A549 (cell line): ENCODE data around the gene LMBR1. TPM values are rescaled to one million over a fixed set of nuclear protein-coding genes. Genes with fewer than 3 reads are reported as not detected.
"Not testable (repeated sequence)": the region's sequence is repeated elsewhere in the genome, so short reads cannot be mapped to it uniquely, and the experiment has no call there.

ENCODE experiments used
- ATAC-seq, 2 experiments: fragments of 200-7000 bp in 1 of 2; fragments of >200 bp in 1 of 2; cut with Nextera tagmentation in 1 of 2; cut with Tn5 transposase in 1 of 2; 3 replicates each; pipeline versions ENCODE4 v1.8.0 to v1.9.1; 2018 to 2020; ENCODE audit warnings: mild to moderate bottlenecking in 1 of 2, moderate library complexity in 1 of 2
- CTCF ChIA-PET: fragments of 300-600 bp; sonication (Branson Sonifier 250); formaldehyde crosslinking; extraction: SDS; loops from one replicate; lab custom pipeline; 2021; ENCODE audit warnings: antibody characterized with exemption, inconsistent platforms; lab: Yijun Ruan, JAX
- POLR2A ChIA-PET: fragments of 350-600 bp; formaldehyde crosslinking; extraction: SDS; loops from one replicate; lab custom pipeline; 2021; ENCODE audit warnings: antibody characterized with exemption, inconsistent platforms; lab: Yijun Ruan, JAX
- DNase-seq, 2 experiments: peaks; one replicate each; pipeline versions ENCODE4 v3.0.0 to v3.0.0-alpha.2; 2011 to 2016; ENCODE audit warnings: low read depth in 1 of 2, low spot score in 1 of 2
- FAIRE-seq: peaks from 2 replicates; lab custom pipeline; 2011; peaks lifted over from hg19 to GRCh38; lab: Jason Lieb, UNC
- H3K27ac ChIP-seq, 2 experiments: fragments of >200 bp; sonication (Bioruptor Twin); formaldehyde crosslinking; 3 replicates each; pipeline ENCODE4 v1.5.1; 2016 to 2017
- H3K4me1 ChIP-seq: fragments of >200 bp; sonication (Bioruptor Twin); formaldehyde crosslinking; 3 replicates; pipeline ENCODE4 v1.6.1; 2016
- H3K4me2 ChIP-seq: fragments of >200 bp; sonication (Bioruptor Twin); formaldehyde crosslinking; 3 replicates; pipeline ENCODE4 v1.6.1; 2016
- H3K4me3 ChIP-seq: fragments of >200 bp; sonication (Bioruptor Twin); formaldehyde crosslinking; 3 replicates; pipeline ENCODE4 v1.5.1; 2016
- H3K9me3 ChIP-seq: fragments of >200 bp; sonication (Bioruptor Twin); formaldehyde crosslinking; 3 replicates; pipeline ENCODE4 v1.6.1; 2016
- BHLHE40 ChIP-seq: IDR thresholded peaks from 2 replicates; pipeline ENCODE4 v1.6.1; 2012; ENCODE audit warnings: low read depth, low read length, inconsistent platforms
- CBX2 ChIP-seq: fragments of 200-600 bp; sonication (generic); IDR thresholded peaks from 2 replicates; pipeline ENCODE4 v1.6.1; 2016; ENCODE audit warnings: low read depth, mild to moderate bottlenecking, borderline replicate concordance
- ESRRA ChIP-seq: fragments of 150-350 bp; IDR thresholded peaks from 2 replicates; pipeline ENCODE4 v1.6.1; 2014; ENCODE audit warnings: mild to moderate bottlenecking, low read length, borderline replicate concordance
- GATA3 ChIP-seq: IDR thresholded peaks from 2 replicates; pipeline ENCODE4 v1.6.1; 2012; ENCODE audit warnings: borderline replicate concordance
- HOXB5 ChIP-seq: fragments of 250-450 bp; sonication (Bioruptor Pico); IDR thresholded peaks from 2 replicates; pipeline ENCODE4 v1.5.0; 2020; ENCODE audit warnings: mild to moderate bottlenecking, moderate library complexity
- JUN ChIP-seq, 2 experiments: fragments of >200 bp; sonication (Bioruptor Twin); formaldehyde crosslinking; IDR thresholded peaks; 2 replicates in 1 of 2; 3 replicates in 1 of 2; pipeline ENCODE4 v1.6.1; 2016 to 2017
- JUNB ChIP-seq: fragments of >200 bp; sonication (Bioruptor Twin); formaldehyde crosslinking; IDR thresholded peaks from 2 replicates; pipeline ENCODE4 v1.6.1; 2016
- NR3C1 ChIP-seq: fragments of >200 bp; sonication (Bioruptor Twin); formaldehyde crosslinking; IDR thresholded peaks from 3 replicates; pipeline ENCODE4 v1.6.1; 2017
- POLR2A ChIP-seq: IDR thresholded peaks from 2 replicates; pipeline ENCODE4 v1.6.1; 2012; ENCODE audit warnings: mild to moderate bottlenecking, low read length
- RCOR1 ChIP-seq: fragments of 150-350 bp; IDR thresholded peaks from 2 replicates; pipeline ENCODE4 v1.6.1; 2014; ENCODE audit warnings: antibody characterized with exemption, low read length, low read depth
- ZFP36 ChIP-seq: fragments of 450-650 bp; IDR thresholded peaks from 2 replicates; pipeline ENCODE4 v1.6.1; 2014; ENCODE audit warnings: borderline replicate concordance; ENCODE audit not compliant: partially characterized antibody
- WGBS: methylation state at CpG from one replicate; pipeline ENCODE4 v1.1.6; 2017; ENCODE audit errors: missing lambda C conversion rate; 5-methylcytosine and 5-hydroxymethylcytosine counted together
- polyA plus RNA-seq, 4 experiments: library from polyadenylated mRNA; depleted of rRNA in 3 of 4; stranded (reverse); fragments of >200 nt; fragmentation: RNase III in 1 of 4; extraction: RNeasy Plus Mini Kit Qiagen cat#74134 plus additional on column Dnase treatment in 1 of 4; gene quantifications; 2 replicates in 3 of 4; 3 replicates in 1 of 4; pipeline ENCODE4 v1.2.3, GENCODE V29; 2011 to 2017
- TF ChIP-seq, protein P1 (sequence below): fragments of 250-450 bp; sonication (Bioruptor Pico); IDR thresholded peaks from 2 replicates; pipeline ENCODE4 v1.5.0; 2020; ENCODE audit warnings: low read depth, mild to moderate bottlenecking, moderate library complexity
- TF ChIP-seq, protein P2 (sequence below): fragments of >200 bp; sonication (Bioruptor Twin); formaldehyde crosslinking; IDR thresholded peaks from 3 replicates; pipeline ENCODE4 v1.5.1; 2016
- TF ChIP-seq, protein P3 (sequence below): fragments of 200-600 bp; sonication (generic); IDR thresholded peaks from 2 replicates; pipeline ENCODE4 v1.6.1; 2016; ENCODE audit warnings: antibody characterized with exemption, mild to moderate bottlenecking, moderate library complexity
- TF ChIP-seq, protein P4 (sequence below): IDR thresholded peaks from 2 replicates; pipeline ENCODE4 v1.6.1; 2012; ENCODE audit warnings: low read depth, borderline replicate concordance

Gene LMBR1
- polyA plus RNA-seq, 2 of the 4 experiments (the other 2 are of a cell fraction), result 33.2 to 42.3 TPM

DNA sequence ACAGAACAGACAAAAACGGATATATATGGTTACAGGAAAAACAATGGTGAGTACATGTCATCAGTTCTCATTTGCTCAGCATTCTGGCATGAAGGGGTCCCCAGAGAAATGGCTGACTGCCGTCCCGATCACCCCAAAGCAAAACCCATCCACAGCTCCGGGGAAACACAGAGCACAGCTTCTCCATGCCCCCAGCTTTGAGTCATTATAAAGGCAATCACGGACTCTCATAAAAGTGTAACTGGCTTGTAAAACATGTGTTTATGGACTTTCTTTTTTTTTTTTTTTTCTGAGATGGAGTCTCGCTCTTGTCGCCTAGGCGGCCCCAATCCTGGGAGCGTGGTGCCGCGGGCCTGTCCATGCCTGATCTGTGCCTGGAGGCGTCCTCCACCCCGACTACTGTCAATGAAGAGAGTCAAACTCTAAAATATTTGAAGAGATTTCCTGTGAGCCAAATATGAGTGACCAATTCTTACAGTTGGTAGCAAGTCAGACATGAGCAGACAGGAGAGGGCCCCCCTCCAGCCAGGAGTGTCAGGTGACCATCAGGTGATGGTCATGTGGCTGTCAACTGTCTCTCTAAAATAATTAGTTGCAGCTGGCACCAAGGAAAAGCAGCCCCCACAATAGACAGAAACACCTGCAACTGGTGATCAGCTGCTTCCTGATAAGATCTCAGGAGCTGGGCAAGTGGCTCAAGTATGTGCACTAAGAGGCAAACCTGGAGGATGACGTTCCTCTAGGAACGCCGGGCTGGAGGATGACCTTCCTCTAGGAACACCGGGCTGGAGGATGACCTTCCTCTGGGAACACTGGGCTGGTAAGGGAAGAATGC, 34.8 kb upstream of the LMBR1 start:
- TF ChIP-seq GATA3 (no peak), RCOR1 (no peak), ZFP36 (no peak), NR3C1 (no peak), CBX2 (no peak), ESRRA (no peak), JUN (IDR thresholded peaks at IDR 0.05) (no peak), HOXB5 (CRISPR knock-in tag) (no peak), POLR2A (no peak), JUNB (no peak), BHLHE40 (no peak)
- TF ChIP-seq, protein P1, sequence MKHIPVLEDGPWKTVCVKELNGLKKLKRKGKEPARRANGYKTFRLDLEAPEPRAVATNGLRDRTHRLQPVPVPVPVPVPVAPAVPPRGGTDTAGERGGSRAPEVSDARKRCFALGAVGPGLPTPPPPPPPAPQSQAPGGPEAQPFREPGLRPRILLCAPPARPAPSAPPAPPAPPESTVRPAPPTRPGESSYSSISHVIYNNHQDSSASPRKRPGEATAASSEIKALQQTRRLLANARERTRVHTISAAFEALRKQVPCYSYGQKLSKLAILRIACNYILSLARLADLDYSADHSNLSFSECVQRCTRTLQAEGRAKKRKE (CRISPR knock-in tag), result no peak
- TF ChIP-seq, protein P2, sequence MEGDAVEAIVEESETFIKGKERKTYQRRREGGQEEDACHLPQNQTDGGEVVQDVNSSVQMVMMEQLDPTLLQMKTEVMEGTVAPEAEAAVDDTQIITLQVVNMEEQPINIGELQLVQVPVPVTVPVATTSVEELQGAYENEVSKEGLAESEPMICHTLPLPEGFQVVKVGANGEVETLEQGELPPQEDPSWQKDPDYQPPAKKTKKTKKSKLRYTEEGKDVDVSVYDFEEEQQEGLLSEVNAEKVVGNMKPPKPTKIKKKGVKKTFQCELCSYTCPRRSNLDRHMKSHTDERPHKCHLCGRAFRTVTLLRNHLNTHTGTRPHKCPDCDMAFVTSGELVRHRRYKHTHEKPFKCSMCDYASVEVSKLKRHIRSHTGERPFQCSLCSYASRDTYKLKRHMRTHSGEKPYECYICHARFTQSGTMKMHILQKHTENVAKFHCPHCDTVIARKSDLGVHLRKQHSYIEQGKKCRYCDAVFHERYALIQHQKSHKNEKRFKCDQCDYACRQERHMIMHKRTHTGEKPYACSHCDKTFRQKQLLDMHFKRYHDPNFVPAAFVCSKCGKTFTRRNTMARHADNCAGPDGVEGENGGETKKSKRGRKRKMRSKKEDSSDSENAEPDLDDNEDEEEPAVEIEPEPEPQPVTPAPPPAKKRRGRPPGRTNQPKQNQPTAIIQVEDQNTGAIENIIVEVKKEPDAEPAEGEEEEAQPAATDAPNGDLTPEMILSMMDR, result no peak
- TF ChIP-seq, protein P3, sequence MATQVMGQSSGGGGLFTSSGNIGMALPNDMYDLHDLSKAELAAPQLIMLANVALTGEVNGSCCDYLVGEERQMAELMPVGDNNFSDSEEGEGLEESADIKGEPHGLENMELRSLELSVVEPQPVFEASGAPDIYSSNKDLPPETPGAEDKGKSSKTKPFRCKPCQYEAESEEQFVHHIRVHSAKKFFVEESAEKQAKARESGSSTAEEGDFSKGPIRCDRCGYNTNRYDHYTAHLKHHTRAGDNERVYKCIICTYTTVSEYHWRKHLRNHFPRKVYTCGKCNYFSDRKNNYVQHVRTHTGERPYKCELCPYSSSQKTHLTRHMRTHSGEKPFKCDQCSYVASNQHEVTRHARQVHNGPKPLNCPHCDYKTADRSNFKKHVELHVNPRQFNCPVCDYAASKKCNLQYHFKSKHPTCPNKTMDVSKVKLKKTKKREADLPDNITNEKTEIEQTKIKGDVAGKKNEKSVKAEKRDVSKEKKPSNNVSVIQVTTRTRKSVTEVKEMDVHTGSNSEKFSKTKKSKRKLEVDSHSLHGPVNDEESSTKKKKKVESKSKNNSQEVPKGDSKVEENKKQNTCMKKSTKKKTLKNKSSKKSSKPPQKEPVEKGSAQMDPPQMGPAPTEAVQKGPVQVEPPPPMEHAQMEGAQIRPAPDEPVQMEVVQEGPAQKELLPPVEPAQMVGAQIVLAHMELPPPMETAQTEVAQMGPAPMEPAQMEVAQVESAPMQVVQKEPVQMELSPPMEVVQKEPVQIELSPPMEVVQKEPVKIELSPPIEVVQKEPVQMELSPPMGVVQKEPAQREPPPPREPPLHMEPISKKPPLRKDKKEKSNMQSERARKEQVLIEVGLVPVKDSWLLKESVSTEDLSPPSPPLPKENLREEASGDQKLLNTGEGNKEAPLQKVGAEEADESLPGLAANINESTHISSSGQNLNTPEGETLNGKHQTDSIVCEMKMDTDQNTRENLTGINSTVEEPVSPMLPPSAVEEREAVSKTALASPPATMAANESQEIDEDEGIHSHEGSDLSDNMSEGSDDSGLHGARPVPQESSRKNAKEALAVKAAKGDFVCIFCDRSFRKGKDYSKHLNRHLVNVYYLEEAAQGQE, result no peak
- TF ChIP-seq, protein P4, sequence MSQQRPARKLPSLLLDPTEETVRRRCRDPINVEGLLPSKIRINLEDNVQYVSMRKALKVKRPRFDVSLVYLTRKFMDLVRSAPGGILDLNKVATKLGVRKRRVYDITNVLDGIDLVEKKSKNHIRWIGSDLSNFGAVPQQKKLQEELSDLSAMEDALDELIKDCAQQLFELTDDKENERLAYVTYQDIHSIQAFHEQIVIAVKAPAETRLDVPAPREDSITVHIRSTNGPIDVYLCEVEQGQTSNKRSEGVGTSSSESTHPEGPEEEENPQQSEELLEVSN, result no peak
- DNase-seq (no peak), ATAC-seq (no peak), FAIRE-seq (no peak)
- no peak overlapping the region for H3K4me2 ChIP-seq
- no peak overlapping the region for H3K4me3 ChIP-seq
- POLR2A ChIA-PET, result no interaction called here
- H3K27ac ChIP-seq, result no peak overlapping the region
- no peaks in the 10 kb centered on the region for H3K9me3 ChIP-seq
- 73% methylated on average over 17 of the region's 17 CpGs for whole genome bisulfite sequencing
- H3K4me1 ChIP-seq, result peaks cover 7% of the 10 kb centered on the region
- CTCF ChIA-PET, result interaction anchor here (0.6 to 0.7 kb wide), 2 partner anchors 17 to 1249 kb away, joined by 4 to 6 read pairs; no protein-coding TSS in a partner anchor

DNA sequence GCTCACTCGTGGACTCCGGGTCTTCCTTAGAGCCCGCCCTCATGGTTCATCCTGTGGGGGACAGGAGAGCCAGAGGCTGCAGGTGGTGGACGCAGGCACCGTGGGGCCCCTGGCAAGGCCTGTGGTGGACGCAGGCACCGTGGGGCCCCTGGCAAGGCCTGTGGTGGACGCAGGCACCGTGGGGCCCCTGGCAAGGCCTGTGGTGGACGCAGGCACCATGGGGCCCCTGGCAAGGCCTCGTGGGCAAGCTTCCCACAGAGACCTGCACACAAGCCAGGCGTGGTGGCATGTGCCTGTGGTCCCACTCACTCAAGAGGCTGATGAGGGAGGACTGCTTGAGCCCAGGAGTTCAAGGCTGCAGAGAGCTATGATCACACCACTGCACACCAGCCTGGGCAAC, 32.8 kb upstream of the LMBR1 start:
- 68% methylated on average over 12 of the region's 12 CpGs for WGBS
- H3K4me1 ChIP-seq, POLR2A ChIA-PET, H3K9me3 ChIP-seq, DNase-seq, ATAC-seq, FAIRE-seq, H3K27ac ChIP-seq, CTCF ChIA-PET, H3K4me3 ChIP-seq, H3K4me2 ChIP-seq: not testable (repeated sequence)

DNA sequence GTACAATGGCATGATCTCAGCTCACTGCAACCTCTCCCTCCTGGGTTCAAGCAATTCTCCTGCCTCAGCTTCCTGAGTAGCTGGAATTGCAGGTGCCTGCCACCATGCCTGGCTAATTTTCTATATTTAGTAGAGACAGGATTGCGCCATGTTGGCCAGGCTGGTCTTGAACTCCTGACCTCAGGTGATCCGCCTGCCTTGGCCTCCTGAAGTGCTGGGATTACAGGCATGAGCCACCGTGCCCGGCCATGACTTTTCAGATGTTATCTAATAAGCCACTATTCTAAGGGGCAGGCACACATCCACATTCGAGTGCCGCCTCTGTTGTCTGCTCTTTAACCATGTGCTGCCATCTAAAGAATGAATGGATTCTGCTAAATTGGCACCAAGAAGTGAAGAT, 29.3 kb upstream of the LMBR1 start:
- H3K9me3 ChIP-seq, ATAC-seq, H3K27ac ChIP-seq, CTCF ChIA-PET, POLR2A ChIA-PET, H3K4me1 ChIP-seq, DNase-seq, H3K4me3 ChIP-seq, H3K4me2 ChIP-seq, FAIRE-seq: not testable (repeated sequence)
- 61% methylated on average over 6 of the region's 6 CpGs for WGBS

DNA sequence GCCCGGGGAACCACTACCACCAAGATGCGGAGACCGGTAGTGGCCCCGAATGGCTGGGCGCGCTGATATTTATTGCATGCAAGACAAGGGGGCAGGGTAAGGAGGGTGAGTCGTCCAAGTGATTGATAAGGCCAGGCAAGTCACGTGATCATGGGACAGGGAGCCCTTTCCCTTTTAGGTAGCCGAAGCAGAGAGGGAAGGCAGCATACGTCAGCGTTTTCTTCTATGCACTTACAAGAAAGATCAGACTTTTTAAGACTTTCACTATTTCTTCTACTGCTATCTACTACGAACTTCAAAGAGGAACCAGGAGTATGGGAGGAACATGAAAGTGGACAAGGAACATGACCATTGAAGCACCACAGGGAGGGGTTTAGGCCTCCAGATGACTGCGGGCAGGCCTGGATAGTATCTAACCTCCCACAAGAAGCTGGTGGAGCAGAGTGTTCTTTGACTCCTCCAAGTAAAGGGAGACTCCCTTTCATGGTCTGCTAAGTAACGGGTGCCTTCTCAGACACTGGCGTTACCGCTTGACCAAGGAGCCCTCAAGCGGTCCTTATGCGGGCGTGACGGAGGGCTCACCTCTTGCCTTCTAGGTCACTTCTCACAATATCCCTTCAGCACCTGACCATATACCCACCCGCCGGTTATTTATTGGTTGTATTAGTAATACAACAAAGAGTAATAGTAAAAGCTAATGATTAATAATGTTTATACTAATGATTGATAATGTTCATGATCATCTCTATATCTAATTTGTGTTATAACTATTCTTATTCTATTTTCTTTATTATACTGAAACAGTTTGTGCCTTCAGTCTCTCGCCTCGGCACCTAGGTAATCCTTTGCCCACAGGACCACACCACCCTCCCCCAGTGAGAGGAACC, 27.7 kb upstream of the LMBR1 start:
- CTCF ChIA-PET, result interaction anchor here (0.6 kb wide), 1 partner anchor 273 kb away, joined by 3 read pairs; no protein-coding TSS in a partner anchor
- DNase-seq, H3K27ac ChIP-seq, H3K9me3 ChIP-seq, FAIRE-seq, H3K4me3 ChIP-seq, POLR2A ChIA-PET, ATAC-seq, H3K4me1 ChIP-seq, H3K4me2 ChIP-seq: not testable (repeated sequence)
- WGBS, result 83% methylated on average over 24 of the region's 24 CpGs
